ENCODE results near the gene PLEK. TPM values are rescaled to one million over a fixed set of nuclear protein-coding genes. Genes with fewer than 3 reads are reported as not detected.
"Not testable (repeated sequence)": the region's sequence is repeated elsewhere in the genome, so short reads cannot be mapped to it uniquely, and the experiment has no call there.

PLEK gene
- total and polyA plus RNA-seq, 4 donors = 3.3 to 32.9 (median 13.4) TPM

DNA sequence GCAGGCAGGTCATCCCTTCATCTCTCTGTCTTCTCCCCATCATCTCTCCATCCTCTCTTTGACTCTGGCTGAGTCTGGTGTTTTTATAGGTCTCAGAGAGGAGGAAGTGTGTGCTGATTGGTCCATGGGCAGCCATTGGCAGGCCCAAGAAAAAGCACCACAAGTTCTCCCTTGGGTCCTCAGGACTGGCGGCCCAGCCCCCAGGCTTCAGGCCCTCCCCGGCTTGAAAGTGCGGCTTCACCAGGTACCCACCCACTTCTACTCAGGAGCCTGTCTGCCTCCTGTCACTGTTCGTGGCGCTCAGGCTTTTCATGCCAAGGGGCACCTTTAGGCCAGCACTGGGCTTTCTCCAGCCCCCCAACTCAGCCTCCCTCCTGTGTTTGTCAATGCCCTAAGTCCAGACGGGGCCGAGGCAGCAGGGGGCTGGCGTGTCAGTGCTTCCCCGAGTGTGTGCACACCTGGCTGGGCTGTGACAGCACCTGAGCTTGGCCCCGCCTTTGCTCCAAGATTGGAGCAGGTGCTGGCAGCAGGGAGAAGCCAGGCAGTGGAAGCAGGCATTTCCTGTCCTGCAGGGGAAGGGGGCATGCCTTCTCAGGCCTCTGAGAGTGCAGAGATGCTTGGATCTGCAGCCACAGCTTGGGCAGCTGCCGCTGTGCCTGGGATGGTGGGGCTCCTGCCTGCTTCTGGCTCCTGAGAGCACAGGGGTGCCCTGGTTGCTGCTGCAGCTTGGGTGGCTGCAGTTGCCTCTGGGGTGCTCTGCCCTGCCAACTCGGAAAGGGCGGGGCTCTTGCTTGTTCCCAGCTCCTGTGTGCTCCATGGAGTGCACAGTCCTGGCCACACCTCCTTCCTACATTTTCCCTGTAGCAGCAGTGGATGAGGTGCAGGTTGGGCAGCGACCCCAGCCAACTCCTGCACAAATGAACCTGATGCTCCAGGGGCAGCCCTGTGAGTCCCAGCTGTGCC lies 67.9 kb downstream of the PLEK start:
- no peaks in the 10 kb centered on the region for H3K27me3 ChIP-seq (ENCODE audit: control insufficient read depth in 1 of 2, insufficient read depth in 2 of 2, low read length in 1 of 2)
- H3K4me1 ChIP-seq (ENCODE audit: control insufficient read depth in 1 of 2, insufficient read depth in 2 of 2, low read length in 2 of 2) = peaks cover 0 to 2% of the 10 kb centered on the region in 2 donors
- no peak overlapping the region for H3K27ac ChIP-seq (ENCODE audit: low read depth in 1 of 2, low read length in 2 of 2)
- H3K4me3 ChIP-seq (ENCODE audit: low read length in 2 of 2) = no peak overlapping the region
- no peak for DNase-seq
- no peaks in the 10 kb centered on the region for H3K9me3 ChIP-seq (ENCODE audit: control insufficient read depth, low read length)
- intact Hi-C loops (cut with DNase I) = loop anchor here in 1 of 2 donors (10.0 kb wide), 1 partner anchor 238 kb away; no protein-coding TSS in a partner anchor
- no peaks in the 10 kb centered on the region for H3K36me3 ChIP-seq (ENCODE audit: control insufficient read depth in 1 of 2, insufficient read depth in 2 of 2, low read length in 1 of 2)
- ATAC-seq (ENCODE audit: low FRiP score) = no peak
- 86 to 88% methylated on average over 13 to 14 of the region's 14 CpGs for WGBS, 2 donors

GRCh38 chr2:68434981-68435380 lies 69.9 kb downstream of the PLEK start:
- Histone ChIP-seq H3K27me3 (ENCODE audit: control insufficient read depth in 1 of 2, insufficient read depth in 2 of 2, low read length in 1 of 2) (no peaks in the 10 kb centered on the region), H3K4me3 (ENCODE audit: low read length in 2 of 2) (no peak overlapping the region), H3K9me3 (ENCODE audit: control insufficient read depth, low read length) (no peaks in the 10 kb centered on the region), H3K27ac (ENCODE audit: low read depth in 1 of 2, low read length in 2 of 2) (peak overlapping the region in 1 of 2 donors; percentile 47), H3K36me3 (ENCODE audit: control insufficient read depth in 1 of 2, insufficient read depth in 2 of 2, low read length in 1 of 2) (no peaks in the 10 kb centered on the region), H3K4me1 (ENCODE audit: control insufficient read depth in 1 of 2, insufficient read depth in 2 of 2, low read length in 2 of 2) (peaks cover 0 to 2% of the 10 kb centered on the region in 2 donors)
- ATAC-seq (ENCODE audit: low FRiP score) = no peak
- no peak for DNase-seq
- intact Hi-C loops (cut with DNase I) = loop anchor here in 1 of 2 donors (10.0 kb wide), 1 partner anchor 240 kb away; no protein-coding TSS in a partner anchor

DNA sequence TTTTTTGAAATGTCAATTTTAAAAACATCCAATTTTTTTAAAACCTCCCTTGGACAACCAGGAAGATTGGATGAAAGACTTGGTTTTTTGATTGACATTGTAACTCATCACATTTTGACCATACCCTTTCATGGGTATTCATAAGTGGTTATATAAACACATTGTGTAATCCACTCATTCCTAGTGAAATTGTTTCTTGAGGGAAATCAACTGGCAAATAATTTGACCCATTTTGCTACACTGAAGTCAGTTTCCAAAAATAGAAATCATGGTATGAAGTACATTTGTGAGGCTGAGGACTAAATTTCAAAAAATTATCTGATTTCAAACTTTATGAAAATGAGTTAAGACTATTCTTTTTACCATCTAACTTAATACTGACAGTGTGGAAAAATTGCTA lies 70.5 kb downstream of the PLEK start:
- Histone ChIP-seq H3K4me1 (ENCODE audit: control insufficient read depth in 1 of 2, insufficient read depth in 2 of 2, low read length in 2 of 2) (peaks cover 0 to 4% of the 10 kb centered on the region in 2 donors), H3K4me3 (ENCODE audit: low read length in 2 of 2) (no peak overlapping the region), H3K27ac (ENCODE audit: low read depth in 1 of 2, low read length in 2 of 2) (no peak overlapping the region), H3K36me3 (ENCODE audit: control insufficient read depth in 1 of 2, insufficient read depth in 2 of 2, low read length in 1 of 2) (no peaks in the 10 kb centered on the region), H3K27me3 (ENCODE audit: control insufficient read depth in 1 of 2, insufficient read depth in 2 of 2, low read length in 1 of 2) (no peaks in the 10 kb centered on the region), H3K9me3 (ENCODE audit: control insufficient read depth, low read length) (no peaks in the 10 kb centered on the region)
- ATAC-seq (ENCODE audit: low FRiP score) (no peak), DNase-seq (no peak)
- intact Hi-C loops (cut with DNase I) = loop anchor here in 1 of 2 donors (10.0 kb wide), 1 partner anchor 241 kb away; no protein-coding TSS in a partner anchor

DNA sequence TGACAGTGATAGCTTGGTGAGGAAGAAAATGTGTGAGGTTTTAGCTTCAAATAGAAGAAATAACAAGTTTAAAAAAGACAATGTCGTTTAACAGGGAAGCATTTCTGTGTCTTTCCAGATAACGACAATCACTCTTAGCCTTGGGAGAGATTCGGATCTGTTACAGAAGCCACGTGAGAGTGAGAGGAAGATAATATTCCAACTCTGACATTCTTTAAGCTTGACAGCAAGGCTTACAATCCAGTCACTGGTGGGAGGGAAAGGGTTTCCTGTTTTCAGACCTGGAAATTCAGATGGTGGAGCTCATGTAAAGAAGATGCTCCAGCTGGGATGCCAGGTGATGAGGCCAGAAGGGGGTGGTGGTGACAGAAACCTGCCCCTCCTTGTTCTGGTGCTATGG lies 71.2 kb downstream of the PLEK start:
- DNase-seq (no peak), ATAC-seq (ENCODE audit: low FRiP score) (no peak)
- Histone ChIP-seq H3K27me3 (ENCODE audit: control insufficient read depth in 1 of 2, insufficient read depth in 2 of 2, low read length in 1 of 2) (no peaks in the 10 kb centered on the region), H3K36me3 (ENCODE audit: control insufficient read depth in 1 of 2, insufficient read depth in 2 of 2, low read length in 1 of 2) (no peaks in the 10 kb centered on the region), H3K4me1 (ENCODE audit: control insufficient read depth in 1 of 2, insufficient read depth in 2 of 2, low read length in 2 of 2) (peaks cover 0 to 4% of the 10 kb centered on the region in 2 donors), H3K4me3 (ENCODE audit: low read length in 2 of 2) (no peak overlapping the region), H3K9me3 (ENCODE audit: control insufficient read depth, low read length) (no peaks in the 10 kb centered on the region), H3K27ac (ENCODE audit: low read depth in 1 of 2, low read length in 2 of 2) (peak overlapping the region; percentile 70 to 87)
- 8 to 10% methylated on average over 4 of the region's 4 CpGs for WGBS, 2 donors
- intact Hi-C loops (cut with DNase I) = loop anchor here in 1 of 2 donors (10.0 kb wide), 1 partner anchor 241 kb away; no protein-coding TSS in a partner anchor

- H3K27me3 ChIP-seq (ENCODE audit: control insufficient read depth in 1 of 2, insufficient read depth in 2 of 2, low read length in 1 of 2) = no peaks in the 10 kb centered on the region
- H3K27ac ChIP-seq (ENCODE audit: low read depth in 1 of 2, low read length in 2 of 2) = no peak overlapping the region
- DNase-seq (peak in 1 of 2 donors; percentile 51), ATAC-seq (ENCODE audit: low FRiP score) (no peak)
- H3K4me3 ChIP-seq (ENCODE audit: low read length in 2 of 2) = no peak overlapping the region
- H3K36me3 ChIP-seq (ENCODE audit: control insufficient read depth in 1 of 2, insufficient read depth in 2 of 2, low read length in 1 of 2) = no peaks in the 10 kb centered on the region
- intact Hi-C loops (cut with DNase I) = loop anchor here in 1 of 2 donors (10.0 kb wide), 1 partner anchor 244 kb away; no protein-coding TSS in a partner anchor
- 88 to 89% methylated on average over 7 of the region's 7 CpGs for WGBS, 2 donors
- H3K9me3 ChIP-seq (ENCODE audit: control insufficient read depth, low read length) = no peaks in the 10 kb centered on the region
- peaks cover 0 to 4% of the 10 kb centered on the region in 2 donors for H3K4me1 ChIP-seq (ENCODE audit: control insufficient read depth in 1 of 2, insufficient read depth in 2 of 2, low read length in 2 of 2)
Observed at GRCh38 chr2:68438455-68439303, 73.6 kb downstream of the PLEK start.

GRCh38 chr2:68441179-68441993 lies 76.3 kb downstream of the PLEK start:
- Histone ChIP-seq H3K9me3 (ENCODE audit: control insufficient read depth, low read length) (no peaks in the 10 kb centered on the region), H3K4me3 (ENCODE audit: low read length in 2 of 2) (no peak overlapping the region), H3K27ac (ENCODE audit: low read depth in 1 of 2, low read length in 2 of 2) (peak overlapping the region in 1 of 2 donors; percentile 28), H3K27me3 (ENCODE audit: control insufficient read depth in 1 of 2, insufficient read depth in 2 of 2, low read length in 1 of 2) (no peaks in the 10 kb centered on the region), H3K4me1 (ENCODE audit: control insufficient read depth in 1 of 2, insufficient read depth in 2 of 2, low read length in 2 of 2) (peaks cover 0 to 3% of the 10 kb centered on the region in 2 donors), H3K36me3 (ENCODE audit: control insufficient read depth in 1 of 2, insufficient read depth in 2 of 2, low read length in 1 of 2) (no peaks in the 10 kb centered on the region)
- ATAC-seq (ENCODE audit: low FRiP score) (peak; percentile 95), DNase-seq (peak; percentile 87)
- 20 to 22% methylated on average over 6 of the region's 6 CpGs for WGBS, 2 donors
- intact Hi-C loops (cut with DNase I) = loop anchor here (2.0 to 5.0 kb wide), 3 partner anchors 79 to 319 kb away; no protein-coding TSS in a partner anchor

DNA sequence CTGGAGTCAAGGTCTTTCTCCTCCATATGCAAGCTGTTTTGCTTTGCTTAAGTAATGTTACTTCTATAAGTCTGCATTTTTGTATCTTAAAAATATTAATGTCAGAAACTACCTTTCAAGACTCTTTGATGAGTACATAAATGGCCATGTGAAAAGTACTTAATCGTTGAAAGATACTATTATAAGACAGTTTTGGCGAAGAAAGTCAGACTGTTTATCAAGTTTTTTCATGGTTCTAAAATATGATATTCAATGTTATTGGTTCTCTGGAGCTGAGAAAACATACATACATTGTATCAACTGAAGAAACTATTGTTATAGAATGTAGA lies 76.9 kb downstream of the PLEK start:
- no peak for ATAC-seq (ENCODE audit: low FRiP score)
- no peaks in the 10 kb centered on the region for H3K9me3 ChIP-seq (ENCODE audit: control insufficient read depth, low read length)
- no peaks in the 10 kb centered on the region for H3K36me3 ChIP-seq (ENCODE audit: control insufficient read depth in 1 of 2, insufficient read depth in 2 of 2, low read length in 1 of 2)
- H3K27me3 ChIP-seq (ENCODE audit: control insufficient read depth in 1 of 2, insufficient read depth in 2 of 2, low read length in 1 of 2) = no peaks in the 10 kb centered on the region
- intact Hi-C loops (cut with DNase I) = loop anchor here (2.0 to 5.0 kb wide), 3 partner anchors 79 to 320 kb away; no protein-coding TSS in a partner anchor
- no peak overlapping the region for H3K27ac ChIP-seq (ENCODE audit: low read depth in 1 of 2, low read length in 2 of 2)
- 69 to 78% methylated on average over 2 of the region's 2 CpGs for WGBS, 2 donors
- peaks cover 0 to 2% of the 10 kb centered on the region in 2 donors for H3K4me1 ChIP-seq (ENCODE audit: control insufficient read depth in 1 of 2, insufficient read depth in 2 of 2, low read length in 2 of 2)
- H3K4me3 ChIP-seq (ENCODE audit: low read length in 2 of 2) = no peak overlapping the region
- no peak for DNase-seq

DNA sequence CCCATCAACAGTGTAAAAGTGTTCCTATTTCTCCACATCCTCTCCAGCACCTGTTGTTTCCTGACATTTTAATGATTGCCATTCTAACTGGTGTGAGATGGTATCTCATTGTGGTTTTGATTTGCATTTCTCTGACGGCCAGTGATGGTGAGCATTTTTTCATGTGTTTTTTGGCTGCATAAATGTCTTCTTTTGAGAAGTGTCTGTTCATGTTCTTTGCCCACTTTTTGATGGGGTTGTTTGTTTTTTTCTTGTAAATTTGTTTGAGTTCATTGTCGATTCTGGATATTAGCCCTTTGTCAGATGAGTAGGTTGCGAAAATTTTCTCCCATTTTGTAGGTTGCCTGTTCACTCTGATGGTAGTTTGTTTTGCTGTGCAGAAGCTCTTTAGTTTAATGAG lies 81.3 kb downstream of the PLEK start:
- 90 to 100% methylated on average over 1 to 3 of the region's 3 CpGs for WGBS, 2 donors
- DNase-seq; H3K27ac ChIP-seq (ENCODE audit: low read depth in 1 of 2, low read length in 2 of 2); H3K36me3 ChIP-seq (ENCODE audit: control insufficient read depth in 1 of 2, insufficient read depth in 2 of 2, low read length in 1 of 2); ATAC-seq (ENCODE audit: low FRiP score); H3K4me3 ChIP-seq (ENCODE audit: low read length in 2 of 2); H3K4me1 ChIP-seq (ENCODE audit: control insufficient read depth in 1 of 2, insufficient read depth in 2 of 2, low read length in 2 of 2); H3K9me3 ChIP-seq (ENCODE audit: control insufficient read depth, low read length); intact Hi-C loops (cut with DNase I); H3K27me3 ChIP-seq (ENCODE audit: control insufficient read depth in 1 of 2, insufficient read depth in 2 of 2, low read length in 1 of 2): not testable (repeated sequence)
